ENCODE results near the gene CEACAM19.

The CEACAM19 gene

DNA sequence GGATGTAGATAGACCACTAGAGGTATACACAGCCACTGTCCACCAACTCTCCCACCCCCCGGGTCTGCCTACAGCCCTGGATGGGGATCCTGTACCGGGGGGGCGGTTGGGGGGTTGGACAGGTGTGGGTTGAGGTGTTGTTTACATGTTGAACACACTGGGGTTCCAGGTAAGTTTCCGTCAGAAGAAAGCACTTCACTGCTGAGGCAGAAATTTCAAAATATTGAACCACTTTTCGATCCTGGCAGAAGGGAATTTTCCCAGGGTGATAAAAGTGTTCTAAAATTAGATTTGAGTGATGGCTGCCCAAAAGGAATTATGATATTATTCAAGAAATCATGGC, 21.1 kb downstream of the CEACAM19 start (continued):
- TF ChIP-seq ISL1 (CRISPR knock-in tag; IDR thresholded peaks at IDR 0.05) = no peak
- no peak for TF ChIP-seq ESRRG (CRISPR knock-in tag; IDR thresholded peaks at IDR 0.05)
- TF ChIP-seq ZNF8 (CRISPR knock-in tag; IDR thresholded peaks at IDR 0.05) = no peak
- TF ChIP-seq SNAI2 (CRISPR knock-in tag; IDR thresholded peaks at IDR 0.05) = no peak

DNA sequence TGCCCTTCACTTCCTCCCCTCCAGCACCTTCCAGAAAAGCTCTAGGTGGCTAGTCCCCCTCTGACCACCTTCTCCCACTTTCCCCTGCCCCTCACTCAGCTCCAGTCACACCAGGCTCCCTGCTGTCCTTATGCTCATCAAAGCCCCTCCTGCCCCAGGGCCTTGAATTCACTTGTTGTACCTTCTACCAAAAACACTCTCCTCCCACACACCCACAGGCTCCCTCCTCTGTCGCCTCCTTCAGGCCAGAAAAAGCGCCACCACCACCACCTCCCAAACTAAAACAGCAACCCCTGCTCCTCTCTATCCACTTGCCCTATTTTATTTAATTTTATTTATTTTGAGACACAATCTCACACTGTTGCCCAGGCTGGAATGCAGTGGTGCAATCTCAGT, 22.9 kb downstream of the CEACAM19 start:
- ATAC-seq = no peak
- TF ChIP-seq GLIS3 (CRISPR knock-in tag; IDR thresholded peaks at IDR 0.05) = no peak
- TF ChIP-seq, protein P1, sequence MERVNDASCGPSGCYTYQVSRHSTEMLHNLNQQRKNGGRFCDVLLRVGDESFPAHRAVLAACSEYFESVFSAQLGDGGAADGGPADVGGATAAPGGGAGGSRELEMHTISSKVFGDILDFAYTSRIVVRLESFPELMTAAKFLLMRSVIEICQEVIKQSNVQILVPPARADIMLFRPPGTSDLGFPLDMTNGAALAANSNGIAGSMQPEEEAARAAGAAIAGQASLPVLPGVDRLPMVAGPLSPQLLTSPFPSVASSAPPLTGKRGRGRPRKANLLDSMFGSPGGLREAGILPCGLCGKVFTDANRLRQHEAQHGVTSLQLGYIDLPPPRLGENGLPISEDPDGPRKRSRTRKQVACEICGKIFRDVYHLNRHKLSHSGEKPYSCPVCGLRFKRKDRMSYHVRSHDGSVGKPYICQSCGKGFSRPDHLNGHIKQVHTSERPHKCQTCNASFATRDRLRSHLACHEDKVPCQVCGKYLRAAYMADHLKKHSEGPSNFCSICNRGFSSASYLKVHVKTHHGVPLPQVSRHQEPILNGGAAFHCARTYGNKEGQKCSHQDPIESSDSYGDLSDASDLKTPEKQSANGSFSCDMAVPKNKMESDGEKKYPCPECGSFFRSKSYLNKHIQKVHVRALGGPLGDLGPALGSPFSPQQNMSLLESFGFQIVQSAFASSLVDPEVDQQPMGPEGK (CRISPR knock-in tag; IDR thresholded peaks at IDR 0.05; ENCODE audit: borderline replicate concordance) = no peak

DNA sequence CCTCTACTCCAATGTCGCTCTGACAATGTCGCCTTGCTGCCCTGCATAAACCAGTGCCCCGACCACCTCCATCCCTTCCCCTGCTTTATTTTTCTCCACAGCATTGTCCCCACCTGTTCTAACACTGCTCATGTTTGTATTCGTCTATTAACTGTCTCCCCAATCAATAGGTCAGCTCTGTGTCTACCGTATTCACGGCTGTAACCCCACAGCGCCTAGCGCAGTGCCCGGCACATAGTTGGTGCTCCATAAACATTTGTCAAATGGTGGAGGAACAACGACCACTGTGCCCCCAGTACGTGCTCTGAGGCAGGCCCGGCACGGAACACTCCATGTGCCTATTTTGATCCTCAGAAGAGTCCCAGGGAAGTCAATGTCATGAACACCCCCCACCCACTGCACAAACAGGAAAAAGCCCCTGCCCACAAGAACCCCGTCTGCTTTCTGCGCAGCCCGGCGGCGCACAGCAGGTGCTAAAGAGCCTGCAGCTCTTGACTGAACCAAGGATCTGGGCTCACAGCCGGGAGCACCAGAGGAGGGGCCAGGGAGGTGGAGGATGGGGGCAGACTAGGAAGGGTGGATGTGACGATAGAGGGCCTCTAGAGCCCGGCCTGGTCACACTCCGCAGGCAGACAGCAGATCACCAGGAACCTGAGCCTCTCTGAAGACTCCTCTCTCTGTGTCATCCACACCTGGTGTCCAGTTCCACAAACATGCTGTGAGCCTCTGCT, 25.8 kb downstream of the CEACAM19 start:
- TF ChIP-seq ZNF8 (CRISPR knock-in tag; IDR thresholded peaks at IDR 0.05) (no peak), TOX (CRISPR knock-in tag; IDR thresholded peaks at IDR 0.05; ENCODE audit: borderline replicate concordance) (no peak), BACH2 (CRISPR knock-in tag; IDR thresholded peaks at IDR 0.05; ENCODE audit: borderline replicate concordance) (no peak), ZNF70 (CRISPR knock-in tag; IDR thresholded peaks at IDR 0.05) (no peak), OSR1 (CRISPR knock-in tag; IDR thresholded peaks at IDR 0.05) (no peak), CSDC2 (CRISPR knock-in tag; IDR thresholded peaks at IDR 0.05) (no peak), RARB (CRISPR knock-in tag; IDR thresholded peaks at IDR 0.05) (no peak), ARNTL (CRISPR knock-in tag; IDR thresholded peaks at IDR 0.05; ENCODE audit: borderline replicate concordance, low read depth) (no peak)
- TF ChIP-seq, protein P2, sequence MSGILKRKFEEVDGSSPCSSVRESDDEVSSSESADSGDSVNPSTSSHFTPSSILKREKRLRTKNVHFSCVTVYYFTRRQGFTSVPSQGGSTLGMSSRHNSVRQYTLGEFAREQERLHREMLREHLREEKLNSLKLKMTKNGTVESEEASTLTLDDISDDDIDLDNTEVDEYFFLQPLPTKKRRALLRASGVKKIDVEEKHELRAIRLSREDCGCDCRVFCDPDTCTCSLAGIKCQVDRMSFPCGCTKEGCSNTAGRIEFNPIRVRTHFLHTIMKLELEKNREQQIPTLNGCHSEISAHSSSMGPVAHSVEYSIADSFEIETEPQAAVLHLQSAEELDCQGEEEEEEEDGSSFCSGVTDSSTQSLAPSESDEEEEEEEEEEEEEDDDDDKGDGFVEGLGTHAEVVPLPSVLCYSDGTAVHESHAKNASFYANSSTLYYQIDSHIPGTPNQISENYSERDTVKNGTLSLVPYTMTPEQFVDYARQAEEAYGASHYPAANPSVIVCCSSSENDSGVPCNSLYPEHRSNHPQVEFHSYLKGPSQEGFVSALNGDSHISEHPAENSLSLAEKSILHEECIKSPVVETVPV (CRISPR knock-in tag; IDR thresholded peaks at IDR 0.05) = no peak
- TF ChIP-seq, protein P3, sequence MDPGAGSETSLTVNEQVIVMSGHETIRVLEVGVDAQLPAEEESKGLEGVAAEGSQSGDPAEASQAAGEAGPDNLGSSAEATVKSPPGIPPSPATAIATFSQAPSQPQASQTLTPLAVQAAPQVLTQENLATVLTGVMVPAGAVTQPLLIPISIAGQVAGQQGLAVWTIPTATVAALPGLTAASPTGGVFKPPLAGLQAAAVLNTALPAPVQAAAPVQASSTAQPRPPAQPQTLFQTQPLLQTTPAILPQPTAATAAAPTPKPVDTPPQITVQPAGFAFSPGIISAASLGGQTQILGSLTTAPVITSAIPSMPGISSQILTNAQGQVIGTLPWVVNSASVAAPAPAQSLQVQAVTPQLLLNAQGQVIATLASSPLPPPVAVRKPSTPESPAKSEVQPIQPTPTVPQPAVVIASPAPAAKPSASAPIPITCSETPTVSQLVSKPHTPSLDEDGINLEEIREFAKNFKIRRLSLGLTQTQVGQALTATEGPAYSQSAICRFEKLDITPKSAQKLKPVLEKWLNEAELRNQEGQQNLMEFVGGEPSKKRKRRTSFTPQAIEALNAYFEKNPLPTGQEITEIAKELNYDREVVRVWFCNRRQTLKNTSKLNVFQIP (CRISPR knock-in tag; IDR thresholded peaks at IDR 0.05; ENCODE audit: borderline replicate concordance, low read depth) = no peak
- TF ChIP-seq, protein P1 (CRISPR knock-in tag; IDR thresholded peaks at IDR 0.05; ENCODE audit: borderline replicate concordance) = no peak
- no peak for ATAC-seq

DNA sequence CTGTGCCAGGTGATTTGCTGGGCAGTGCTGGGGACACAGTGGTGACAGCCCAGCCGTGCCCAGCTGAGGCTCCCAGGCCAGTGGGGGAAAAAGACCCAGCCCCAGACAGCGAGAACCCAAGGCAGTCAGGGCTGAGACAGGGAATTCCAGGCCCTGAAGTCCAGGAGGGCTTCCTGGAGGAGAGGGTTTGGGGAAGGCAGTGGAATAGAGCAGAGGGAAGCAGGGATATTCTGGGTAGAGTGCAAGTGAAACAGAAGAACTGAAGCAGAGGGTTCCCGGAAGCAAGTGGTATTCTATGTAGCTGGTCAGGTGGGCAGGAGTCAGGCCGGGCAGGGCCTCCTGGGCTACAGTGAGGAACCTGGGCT, 26.4 kb downstream of the CEACAM19 start:
- TF ChIP-seq ZFP3 (CRISPR knock-in tag; IDR thresholded peaks at IDR 0.05) (no peak), GLIS3 (CRISPR knock-in tag; IDR thresholded peaks at IDR 0.05) (no peak), ESRRG (CRISPR knock-in tag; IDR thresholded peaks at IDR 0.05) (no peak), ZC3H10 (CRISPR knock-in tag; IDR thresholded peaks at IDR 0.05) (no peak), ZNF8 (CRISPR knock-in tag; IDR thresholded peaks at IDR 0.05) (no peak), ZNF565 (CRISPR knock-in tag; conservative IDR thresholded peaks at IDR 0.05; ENCODE audit: low read depth) (no peak), CSDC2 (CRISPR knock-in tag; IDR thresholded peaks at IDR 0.05) (no peak), ISL1 (CRISPR knock-in tag; IDR thresholded peaks at IDR 0.05) (no peak), ARNTL (CRISPR knock-in tag; IDR thresholded peaks at IDR 0.05; ENCODE audit: borderline replicate concordance, low read depth) (no peak), PPARA (CRISPR knock-in tag; IDR thresholded peaks at IDR 0.05; ENCODE audit: borderline replicate concordance) (no peak)
- TF ChIP-seq, protein P4, sequence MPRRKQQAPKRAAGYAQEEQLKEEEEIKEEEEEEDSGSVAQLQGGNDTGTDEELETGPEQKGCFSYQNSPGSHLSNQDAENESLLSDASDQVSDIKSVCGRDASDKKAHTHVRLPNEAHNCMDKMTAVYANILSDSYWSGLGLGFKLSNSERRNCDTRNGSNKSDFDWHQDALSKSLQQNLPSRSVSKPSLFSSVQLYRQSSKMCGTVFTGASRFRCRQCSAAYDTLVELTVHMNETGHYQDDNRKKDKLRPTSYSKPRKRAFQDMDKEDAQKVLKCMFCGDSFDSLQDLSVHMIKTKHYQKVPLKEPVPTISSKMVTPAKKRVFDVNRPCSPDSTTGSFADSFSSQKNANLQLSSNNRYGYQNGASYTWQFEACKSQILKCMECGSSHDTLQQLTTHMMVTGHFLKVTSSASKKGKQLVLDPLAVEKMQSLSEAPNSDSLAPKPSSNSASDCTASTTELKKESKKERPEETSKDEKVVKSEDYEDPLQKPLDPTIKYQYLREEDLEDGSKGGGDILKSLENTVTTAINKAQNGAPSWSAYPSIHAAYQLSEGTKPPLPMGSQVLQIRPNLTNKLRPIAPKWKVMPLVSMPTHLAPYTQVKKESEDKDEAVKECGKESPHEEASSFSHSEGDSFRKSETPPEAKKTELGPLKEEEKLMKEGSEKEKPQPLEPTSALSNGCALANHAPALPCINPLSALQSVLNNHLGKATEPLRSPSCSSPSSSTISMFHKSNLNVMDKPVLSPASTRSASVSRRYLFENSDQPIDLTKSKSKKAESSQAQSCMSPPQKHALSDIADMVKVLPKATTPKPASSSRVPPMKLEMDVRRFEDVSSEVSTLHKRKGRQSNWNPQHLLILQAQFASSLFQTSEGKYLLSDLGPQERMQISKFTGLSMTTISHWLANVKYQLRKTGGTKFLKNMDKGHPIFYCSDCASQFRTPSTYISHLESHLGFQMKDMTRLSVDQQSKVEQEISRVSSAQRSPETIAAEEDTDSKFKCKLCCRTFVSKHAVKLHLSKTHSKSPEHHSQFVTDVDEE (CRISPR knock-in tag; IDR thresholded peaks at IDR 0.05) = no peak
- TF ChIP-seq, protein P3 (CRISPR knock-in tag; IDR thresholded peaks at IDR 0.05; ENCODE audit: borderline replicate concordance, low read depth) = no peak
- TF ChIP-seq, protein P5, sequence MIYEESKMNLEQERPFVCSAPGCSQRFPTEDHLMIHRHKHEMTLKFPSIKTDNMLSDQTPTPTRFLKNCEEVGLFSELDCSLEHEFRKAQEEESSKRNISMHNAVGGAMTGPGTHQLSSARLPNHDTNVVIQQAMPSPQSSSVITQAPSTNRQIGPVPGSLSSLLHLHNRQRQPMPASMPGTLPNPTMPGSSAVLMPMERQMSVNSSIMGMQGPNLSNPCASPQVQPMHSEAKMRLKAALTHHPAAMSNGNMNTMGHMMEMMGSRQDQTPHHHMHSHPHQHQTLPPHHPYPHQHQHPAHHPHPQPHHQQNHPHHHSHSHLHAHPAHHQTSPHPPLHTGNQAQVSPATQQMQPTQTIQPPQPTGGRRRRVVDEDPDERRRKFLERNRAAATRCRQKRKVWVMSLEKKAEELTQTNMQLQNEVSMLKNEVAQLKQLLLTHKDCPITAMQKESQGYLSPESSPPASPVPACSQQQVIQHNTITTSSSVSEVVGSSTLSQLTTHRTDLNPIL (CRISPR knock-in tag; IDR thresholded peaks at IDR 0.05; ENCODE audit: low read depth) = no peak
- no peak for ATAC-seq
